ENCODE data around the gene FYN.

FYN gene

DNA sequence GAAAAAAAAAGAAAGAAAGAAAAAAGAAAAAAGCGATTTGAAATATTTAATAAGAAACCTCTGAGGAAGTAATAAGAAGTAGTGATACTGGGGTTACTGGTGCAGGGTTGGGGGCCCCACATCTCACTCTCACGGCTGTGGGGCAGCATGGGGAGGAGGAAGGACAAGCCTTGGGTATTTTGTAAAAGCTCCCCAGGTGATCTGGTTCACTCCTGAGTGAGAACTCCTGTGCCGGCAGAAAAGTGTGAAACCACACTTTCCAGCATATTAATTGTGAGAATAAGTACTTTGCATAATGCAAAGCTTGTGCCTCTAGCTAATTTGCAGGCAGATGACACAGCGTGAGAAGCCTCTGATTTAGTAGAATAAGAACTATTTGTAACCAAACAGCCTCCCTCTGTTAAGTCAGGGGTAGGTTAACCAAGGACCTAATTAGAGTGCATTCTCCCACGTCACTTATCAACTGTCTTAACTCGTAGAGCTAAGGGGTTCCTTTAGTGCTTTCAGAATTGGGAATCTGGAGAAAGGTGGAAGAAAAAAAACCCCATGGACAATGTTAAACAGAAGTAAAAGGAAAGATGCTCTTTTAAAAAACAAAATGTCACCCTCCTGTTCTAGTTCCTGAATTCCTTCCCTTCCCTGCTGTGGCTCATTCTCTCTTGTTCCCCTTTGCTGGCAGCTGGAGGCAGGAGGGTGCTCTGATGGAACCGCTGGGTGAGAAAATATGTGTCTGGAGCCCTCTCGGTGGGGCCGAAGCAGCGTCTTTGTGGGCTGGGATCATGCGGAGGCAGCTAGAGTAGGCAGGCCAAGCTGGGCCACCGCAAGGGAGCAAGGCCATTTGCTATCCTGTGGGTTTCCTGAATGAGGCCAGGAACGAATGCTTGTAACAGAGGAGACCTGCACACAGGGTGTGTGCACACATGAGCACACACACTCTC, 108.7 kb downstream of the FYN start:
- DNase-seq (ENCODE audit: low read depth, low spot score), result no peak
- TF ChIP-seq, protein P1, sequence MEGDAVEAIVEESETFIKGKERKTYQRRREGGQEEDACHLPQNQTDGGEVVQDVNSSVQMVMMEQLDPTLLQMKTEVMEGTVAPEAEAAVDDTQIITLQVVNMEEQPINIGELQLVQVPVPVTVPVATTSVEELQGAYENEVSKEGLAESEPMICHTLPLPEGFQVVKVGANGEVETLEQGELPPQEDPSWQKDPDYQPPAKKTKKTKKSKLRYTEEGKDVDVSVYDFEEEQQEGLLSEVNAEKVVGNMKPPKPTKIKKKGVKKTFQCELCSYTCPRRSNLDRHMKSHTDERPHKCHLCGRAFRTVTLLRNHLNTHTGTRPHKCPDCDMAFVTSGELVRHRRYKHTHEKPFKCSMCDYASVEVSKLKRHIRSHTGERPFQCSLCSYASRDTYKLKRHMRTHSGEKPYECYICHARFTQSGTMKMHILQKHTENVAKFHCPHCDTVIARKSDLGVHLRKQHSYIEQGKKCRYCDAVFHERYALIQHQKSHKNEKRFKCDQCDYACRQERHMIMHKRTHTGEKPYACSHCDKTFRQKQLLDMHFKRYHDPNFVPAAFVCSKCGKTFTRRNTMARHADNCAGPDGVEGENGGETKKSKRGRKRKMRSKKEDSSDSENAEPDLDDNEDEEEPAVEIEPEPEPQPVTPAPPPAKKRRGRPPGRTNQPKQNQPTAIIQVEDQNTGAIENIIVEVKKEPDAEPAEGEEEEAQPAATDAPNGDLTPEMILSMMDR (IDR thresholded peaks at IDR 0.05; ENCODE audit: insufficient read depth, low read length, missing control alignments), result no peak
- POLR2A ChIA-PET, result interaction anchor here (1.0 kb wide), 1 partner anchor 11 kb away, joined by 3 read pairs; no protein-coding TSS in a partner anchor
- no peak overlapping the region for H3K4me3 ChIP-seq (ENCODE audit: low read depth, low read length)
- CTCF ChIA-PET, result interaction anchor here (1.3 to 1.6 kb wide), 5 partner anchors 9 to 279 kb away, joined by 3 to 7 read pairs (median 5); no protein-coding TSS in a partner anchor

DNA sequence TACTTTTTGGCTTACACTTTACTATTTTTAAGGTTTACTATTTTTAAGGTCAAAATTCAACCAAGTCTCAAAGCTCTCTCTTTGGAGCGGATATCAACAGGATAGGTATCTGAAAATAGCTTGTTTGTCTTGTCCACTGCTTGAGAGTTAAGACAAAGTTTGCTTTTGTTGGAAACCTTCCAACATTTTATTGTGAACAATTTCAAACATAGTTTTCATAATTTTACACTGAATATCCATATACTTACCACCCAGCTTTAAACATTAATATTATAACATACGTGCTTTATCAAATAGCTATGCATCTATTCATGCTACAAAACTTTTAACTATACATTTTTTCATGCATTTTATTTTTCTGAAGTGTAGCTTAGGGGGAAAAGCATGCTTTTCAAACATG, 109.9 kb downstream of the FYN start:
- POLR2A ChIA-PET, result interaction anchor here (0.6 to 1.0 kb wide), 2 partner anchors 9 to 61 kb away, joined by 3 read pairs; no protein-coding TSS in a partner anchor
- CTCF ChIA-PET, result interaction anchor here (0.8 to 1.6 kb wide), 8 partner anchors 11 to 280 kb away, joined by 3 to 7 read pairs (median 3); no protein-coding TSS in a partner anchor

DNA sequence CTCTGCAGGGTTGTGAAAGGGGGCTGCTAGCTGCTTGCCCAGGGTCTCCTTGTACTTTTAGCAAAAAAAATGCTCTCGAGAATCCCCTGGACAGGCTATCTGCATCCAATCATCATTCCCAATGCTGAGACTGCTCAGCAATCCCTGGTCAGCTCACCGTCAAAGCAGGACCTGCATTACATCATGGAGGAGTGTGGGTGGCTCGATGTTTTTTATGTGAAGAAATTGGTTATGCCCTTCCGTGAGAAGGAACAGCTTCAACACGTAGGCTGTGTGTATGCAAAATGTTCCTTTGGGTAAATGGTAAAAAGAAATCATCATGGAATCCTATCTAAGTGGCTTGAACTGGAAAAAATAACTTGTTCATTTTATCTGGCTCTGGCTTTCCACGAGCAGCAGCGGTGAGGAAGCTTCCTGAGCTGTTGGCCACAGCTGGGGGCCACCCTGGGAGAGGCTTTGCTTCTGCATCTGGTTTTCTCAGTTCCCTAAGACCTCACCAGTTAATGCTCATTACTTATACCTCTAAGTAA, 111.4 kb downstream of the FYN start:
- POLR2A ChIA-PET, result no interaction called here
- TF ChIP-seq, protein P1 (IDR thresholded peaks at IDR 0.05; ENCODE audit: insufficient read depth, low read length, missing control alignments), result no peak
- DNase-seq (ENCODE audit: low read depth, low spot score), result no peak
- no peak overlapping the region for H3K4me3 ChIP-seq (ENCODE audit: low read depth, low read length)
- CTCF ChIA-PET, result interaction anchor here (0.7 to 1.3 kb wide), 4 partner anchors 15 to 282 kb away, joined by 3 to 5 read pairs (median 4); no protein-coding TSS in a partner anchor

More for the DNA sequence above, 109.9 kb downstream of the FYN start:
- TF ChIP-seq, protein P1 (IDR thresholded peaks at IDR 0.05; ENCODE audit: insufficient read depth, low read length, missing control alignments), result no peak
- peak; percentile 78 for DNase-seq (ENCODE audit: low read depth, low spot score)
- no peak overlapping the region for H3K4me3 ChIP-seq (ENCODE audit: low read depth, low read length)

DNA sequence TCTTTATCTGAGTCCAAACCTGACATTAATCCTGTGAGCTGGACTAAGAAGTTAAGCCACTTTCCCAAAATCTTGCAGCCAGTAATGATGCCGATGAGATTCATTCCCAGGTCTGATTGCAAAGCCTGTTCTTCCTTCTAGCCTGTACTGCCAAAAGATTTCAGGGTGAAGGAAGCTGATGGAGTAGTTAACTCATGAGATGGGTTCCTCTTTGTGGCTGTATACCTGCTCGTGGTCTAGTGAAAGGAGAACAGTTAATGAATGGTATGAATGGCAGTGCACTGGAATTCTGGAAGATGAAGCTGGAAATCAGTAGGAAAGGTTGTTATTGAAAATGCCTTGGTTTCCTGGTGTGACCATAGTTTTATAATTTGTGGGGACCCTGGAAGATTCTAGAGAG, 112.0 kb downstream of the FYN start:
- ChIA-PET POLR2A (no interaction called here), CTCF (interaction anchor here (0.7 to 1.3 kb wide), 2 partner anchors 15 to 283 kb away, joined by 3 to 4 read pairs; no protein-coding TSS in a partner anchor)
- no peak overlapping the region for H3K4me3 ChIP-seq (ENCODE audit: low read depth, low read length)
- no peak for DNase-seq (ENCODE audit: low read depth, low spot score)
- TF ChIP-seq, protein P1 (IDR thresholded peaks at IDR 0.05; ENCODE audit: insufficient read depth, low read length, missing control alignments), result no peak

DNA sequence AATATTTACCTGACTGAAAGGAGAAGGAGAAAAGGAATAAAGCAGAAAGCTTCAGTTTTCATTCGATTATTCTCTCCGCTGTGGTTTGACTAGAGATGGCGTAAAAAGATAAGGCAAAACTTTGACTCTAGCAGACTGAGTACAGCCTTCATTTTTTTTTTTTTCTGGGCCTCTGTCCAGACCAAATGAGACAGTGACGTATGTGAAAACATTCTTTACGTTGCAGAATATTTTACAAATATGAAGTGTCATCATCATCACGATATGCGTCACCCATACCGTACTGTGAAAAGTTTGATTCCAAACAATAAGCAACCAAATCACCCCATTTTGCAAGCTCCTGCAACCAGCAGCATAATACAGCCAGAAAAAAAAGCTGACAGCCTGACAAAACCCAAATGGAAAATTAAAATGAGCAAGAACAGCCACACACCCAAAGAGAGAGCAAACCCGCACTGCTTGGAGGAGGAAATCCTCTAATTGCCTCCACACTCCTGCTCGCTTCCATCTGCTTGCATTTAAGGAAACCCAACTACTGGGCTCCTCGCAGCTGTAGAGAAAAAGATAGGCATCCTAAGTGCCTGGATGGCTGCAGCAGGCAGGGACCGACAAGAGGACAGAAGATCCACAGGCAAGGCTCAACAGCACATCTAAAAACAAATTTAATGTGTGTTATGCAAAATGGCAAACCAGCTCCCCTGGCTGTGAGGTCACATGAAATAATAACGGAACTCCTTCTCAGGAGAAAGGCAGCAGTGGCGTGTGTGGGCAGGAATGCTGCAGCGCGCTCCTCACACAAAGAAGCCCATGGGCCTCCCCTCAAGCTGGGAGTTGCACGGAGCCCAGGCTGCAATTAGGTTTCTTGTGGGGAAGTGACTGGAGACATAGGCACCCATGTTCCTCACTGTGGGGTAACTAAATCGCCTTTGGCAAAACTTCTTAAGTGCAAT, 113.1 kb downstream of the FYN start:
- POLR2A ChIA-PET, result interaction anchor here (0.6 to 0.8 kb wide), 2 partner anchors 36 to 38 kb away, joined by 3 read pairs; no protein-coding TSS in a partner anchor
- peak; percentile 88 for DNase-seq (ENCODE audit: low read depth, low spot score)
- peak overlapping the region; percentile 32 for H3K4me3 ChIP-seq (ENCODE audit: low read depth, low read length)
- TF ChIP-seq, protein P1 (IDR thresholded peaks at IDR 0.05; ENCODE audit: insufficient read depth, low read length, missing control alignments), result no peak
- CTCF ChIA-PET, result interaction anchor here (0.6 to 2.1 kb wide), 6 partner anchors 38 to 279 kb away, joined by 3 to 7 read pairs (median 4); no protein-coding TSS in a partner anchor
